RCC 7860 (cell line): ENCODE results near the gene FBH1.
"Not testable (repeated sequence)": the region's sequence is repeated elsewhere in the genome, so short reads cannot be mapped to it uniquely, and the experiment has no call there.

Experiments
- DNase-seq: peaks from one replicate; pipeline ENCODE4 v3.0.0-alpha.2; 2015; ENCODE audit warnings: low spot score
- FAIRE-seq: peaks from 2 replicates; lab custom pipeline; 2012; peaks lifted over from hg19 to GRCh38; lab: Jason Lieb, UNC

Gene FBH1

GRCh38 chr10:5889624-5890451, at the start of gene FBH1, which contains the start of gene ANKRD16:
FBH1 (plus strand) TSS chr10:5890243; CDS start chr10:5890346, 103 bp downstream.
ANKRD16 (minus strand) TSS chr10:5889893; CDS start chr10:5889354, 539 bp downstream.
- DNase-seq = peak; percentile 94

DNA sequence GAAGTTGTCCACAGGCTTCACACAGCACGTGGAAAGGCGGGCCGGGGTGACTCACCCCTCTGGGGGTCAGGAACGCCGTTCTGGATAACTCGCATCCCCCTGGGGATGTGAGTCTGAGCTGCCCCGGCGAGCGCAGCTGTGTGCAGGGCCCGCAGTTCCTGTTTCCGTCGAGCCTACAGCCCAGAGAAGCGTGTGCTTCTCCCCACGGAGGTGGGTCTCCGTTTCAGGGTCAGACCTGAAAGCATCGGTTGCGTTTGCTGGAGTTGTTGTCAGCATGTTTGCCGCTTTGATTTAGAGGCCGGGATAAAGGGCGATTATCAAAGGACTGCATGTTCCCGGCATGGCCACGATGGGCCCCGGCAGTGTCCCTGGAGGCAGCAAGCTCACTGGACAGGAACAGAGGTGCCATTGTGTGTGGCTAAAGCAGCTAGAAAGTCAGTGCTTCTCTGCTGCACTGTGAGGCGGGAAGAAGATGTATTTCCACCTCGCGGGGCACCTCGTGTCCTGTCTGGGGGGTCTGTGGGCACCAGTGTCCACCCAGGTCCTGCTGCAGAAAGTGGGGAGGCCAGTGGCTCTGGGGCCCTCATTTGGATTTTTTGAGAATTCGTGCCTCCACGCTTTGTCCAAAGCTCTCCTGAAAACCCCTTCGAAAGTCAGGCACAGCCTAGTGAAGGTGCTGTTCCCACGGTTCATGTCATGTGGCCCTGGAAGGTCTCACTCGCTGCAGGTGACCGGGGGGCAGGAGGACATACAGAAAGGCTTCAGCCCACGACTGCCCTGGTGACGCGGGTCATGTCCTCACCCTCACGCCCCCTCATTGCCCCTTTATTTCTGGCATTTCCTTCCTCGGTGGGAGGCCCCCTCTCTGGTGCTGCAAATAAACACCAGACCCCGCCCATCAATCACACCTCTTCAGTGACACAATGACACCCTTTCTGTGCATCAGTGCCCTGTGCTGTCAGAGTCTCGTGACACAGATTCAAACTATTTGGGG, 49.4 kb upstream of the FBH1 start:
- FAIRE-seq (no peak), DNase-seq (peak; percentile 31)

More at GRCh38 chr10:5889624-5890451, at the start of gene FBH1, which contains the start of gene ANKRD16:
- FAIRE-seq = no peak

DNA sequence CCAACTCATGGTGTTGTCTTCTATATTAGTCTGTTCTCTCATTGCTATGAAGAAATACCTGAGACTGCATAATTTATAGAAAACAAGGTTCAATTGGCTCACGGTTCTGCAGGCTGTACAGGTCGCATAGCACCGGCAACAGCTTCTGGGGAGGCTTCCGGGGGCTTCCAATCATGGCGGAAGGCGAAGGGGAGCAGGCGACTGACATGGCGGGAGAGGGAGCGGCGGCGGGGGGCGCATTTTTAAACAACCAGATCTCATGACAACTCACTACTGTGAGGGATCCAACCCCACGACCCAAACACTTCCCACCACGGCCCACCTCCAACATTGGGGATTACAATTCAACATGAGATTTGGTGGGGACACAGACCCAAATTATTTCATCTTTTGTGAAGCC, 48.1 kb upstream of the FBH1 start:
- DNase-seq = no peak
- FAIRE-seq = no peak

GRCh38 chr10:5843686-5844344, 46.2 kb upstream of the FBH1 start:
- no peak for FAIRE-seq
- no peak for DNase-seq

DNA sequence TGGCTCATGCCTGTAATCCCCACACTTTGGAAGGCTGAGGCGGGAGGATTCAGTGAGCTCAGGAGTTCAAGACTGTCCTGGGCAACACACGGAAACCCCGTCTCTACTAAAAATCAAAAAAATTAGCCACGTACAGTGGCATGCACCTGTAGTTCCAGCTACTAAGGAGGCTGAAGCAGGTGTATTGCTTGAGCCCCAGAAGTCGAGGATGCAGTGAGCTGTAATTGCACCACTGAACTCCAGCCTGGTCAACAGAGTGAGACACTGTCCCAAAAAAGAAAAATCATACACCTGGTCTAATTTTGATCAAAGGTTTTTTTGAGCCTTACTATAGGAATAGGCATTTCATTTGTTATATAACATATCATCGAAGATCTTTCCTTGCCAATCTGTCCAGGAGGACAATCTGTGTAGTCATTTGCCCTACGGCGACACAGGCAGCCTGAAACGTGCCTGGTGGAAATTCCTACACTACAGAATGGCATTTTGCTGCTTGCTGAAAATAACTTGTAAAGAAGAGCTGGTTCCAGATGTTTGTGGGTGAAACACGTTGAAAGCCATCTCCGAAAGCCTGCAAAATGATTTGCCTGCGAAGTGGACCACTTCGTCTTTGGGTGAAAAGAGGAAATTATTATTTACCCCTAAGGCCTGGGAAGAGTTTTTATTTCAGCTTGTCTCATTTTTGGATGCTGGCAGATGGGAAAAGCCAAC, 45.5 kb upstream of the FBH1 start:
- FAIRE-seq (no peak), DNase-seq (no peak)

- not testable (repeated sequence) for DNase-seq, FAIRE-seq
These were observed 43.4 kb upstream of the FBH1 start for GRCh38 chr10:5846667-5847066.

GRCh38 chr10:5854131-5854475, 35.9 kb upstream of the FBH1 start:
- no peak for DNase-seq
- FAIRE-seq = no peak

GRCh38 chr10:5855979-5856700, 33.9 kb upstream of the FBH1 start:
- FAIRE-seq (no peak), DNase-seq (no peak)

DNA sequence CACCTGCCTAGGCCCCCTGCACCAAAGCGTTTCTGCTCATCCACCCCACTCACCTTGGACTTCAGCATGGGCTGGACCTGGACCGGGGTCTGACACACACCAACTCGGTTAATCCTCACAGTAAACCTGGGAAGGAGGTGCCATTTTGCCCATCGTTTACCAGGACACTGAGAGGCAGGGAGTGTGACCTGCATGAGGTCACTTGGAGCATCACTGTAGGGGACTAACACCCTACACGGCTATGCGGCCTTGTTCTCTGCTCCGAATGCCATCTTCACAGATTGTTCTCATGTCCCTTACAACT, 33.4 kb upstream of the FBH1 start:
- DNase-seq = no peak
- no peak for FAIRE-seq

GRCh38 chr10:5858811-5859210, 31.2 kb upstream of the FBH1 start:
- DNase-seq = no peak
- FAIRE-seq = no peak

DNA sequence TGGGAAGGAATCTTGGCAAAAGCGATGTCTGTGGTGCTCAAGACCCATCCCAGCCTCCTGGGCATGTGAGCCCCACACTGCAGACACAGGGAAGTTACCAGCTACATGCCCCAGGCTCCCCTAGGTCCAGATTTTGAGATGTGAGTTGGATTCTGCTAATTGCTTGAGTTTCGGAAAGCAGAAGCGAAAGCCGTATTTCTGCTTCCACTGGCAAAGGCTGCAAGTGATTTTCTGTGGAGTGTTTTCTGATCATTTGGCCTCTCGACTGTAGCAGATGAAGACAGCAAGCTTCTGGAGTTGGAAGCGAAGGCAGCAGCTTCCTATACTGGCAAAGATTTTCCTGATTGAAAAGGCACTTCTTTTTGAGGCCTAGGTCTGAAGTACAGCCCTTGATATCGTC, 30.0 kb upstream of the FBH1 start:
- DNase-seq (no peak), FAIRE-seq (no peak)

DNA sequence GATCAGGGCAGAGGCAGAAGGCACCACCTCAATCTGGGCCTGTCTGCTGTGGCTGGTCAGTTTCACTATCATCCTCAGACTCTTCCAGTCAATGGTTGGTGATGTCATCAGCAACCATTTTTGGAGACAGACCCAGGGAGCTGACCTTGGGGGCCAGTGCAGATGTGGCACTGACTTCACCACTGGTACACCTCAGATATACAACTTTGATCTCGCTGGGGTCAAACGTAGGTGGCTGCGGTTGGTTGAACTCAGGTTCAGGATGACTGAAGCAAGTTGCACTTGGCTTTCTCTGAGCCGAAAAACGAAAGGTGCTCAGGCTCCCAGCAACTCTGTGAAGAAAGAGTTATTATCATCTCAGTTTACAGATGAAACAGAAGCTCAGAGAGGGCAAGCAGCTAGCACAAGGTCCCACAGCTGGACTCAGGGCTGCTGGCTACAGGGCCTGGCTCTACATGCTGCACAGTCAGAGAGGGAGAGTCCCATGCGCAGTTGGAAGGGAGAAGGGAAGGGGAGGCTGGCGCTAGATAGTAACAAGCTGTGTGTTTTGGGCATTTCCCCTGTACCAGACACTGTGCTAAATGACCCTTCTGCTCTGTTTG, 27.6 kb upstream of the FBH1 start:
- no peak for FAIRE-seq
- no peak for DNase-seq

DNA sequence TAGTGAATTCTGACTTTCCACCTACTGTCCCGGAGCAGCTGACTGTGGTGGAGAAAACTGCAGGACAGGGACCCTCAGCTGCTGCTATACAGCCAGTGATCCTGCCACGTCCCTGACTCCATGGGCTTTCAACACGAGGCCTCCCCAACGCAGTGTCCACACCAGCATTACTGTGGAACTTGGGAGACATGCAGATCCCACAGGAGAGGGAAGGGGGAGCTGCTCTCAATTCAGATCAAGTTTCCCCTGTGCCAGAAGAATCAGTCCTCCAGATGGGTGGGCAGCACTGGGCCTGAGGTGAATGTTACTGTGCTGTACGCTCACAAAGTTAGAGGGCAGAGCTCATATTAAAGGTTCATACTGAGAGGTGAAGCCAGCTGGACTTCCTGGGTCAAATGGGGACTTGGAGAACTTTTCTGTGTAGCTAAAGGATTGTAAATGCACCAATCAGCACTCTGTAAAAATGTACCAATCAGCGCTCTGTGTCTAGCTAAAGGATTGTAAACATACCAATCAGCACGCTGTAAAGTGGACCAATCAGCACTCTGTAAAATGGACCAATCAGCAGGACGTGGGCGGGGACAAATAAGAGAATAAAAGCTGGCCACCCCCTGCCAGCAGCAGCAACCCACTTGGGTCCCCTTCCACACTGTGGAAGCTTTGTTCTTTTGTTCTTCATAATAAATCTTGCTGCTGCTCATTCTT, 26.9 kb upstream of the FBH1 start:
- FAIRE-seq, DNase-seq: not testable (repeated sequence)

DNA sequence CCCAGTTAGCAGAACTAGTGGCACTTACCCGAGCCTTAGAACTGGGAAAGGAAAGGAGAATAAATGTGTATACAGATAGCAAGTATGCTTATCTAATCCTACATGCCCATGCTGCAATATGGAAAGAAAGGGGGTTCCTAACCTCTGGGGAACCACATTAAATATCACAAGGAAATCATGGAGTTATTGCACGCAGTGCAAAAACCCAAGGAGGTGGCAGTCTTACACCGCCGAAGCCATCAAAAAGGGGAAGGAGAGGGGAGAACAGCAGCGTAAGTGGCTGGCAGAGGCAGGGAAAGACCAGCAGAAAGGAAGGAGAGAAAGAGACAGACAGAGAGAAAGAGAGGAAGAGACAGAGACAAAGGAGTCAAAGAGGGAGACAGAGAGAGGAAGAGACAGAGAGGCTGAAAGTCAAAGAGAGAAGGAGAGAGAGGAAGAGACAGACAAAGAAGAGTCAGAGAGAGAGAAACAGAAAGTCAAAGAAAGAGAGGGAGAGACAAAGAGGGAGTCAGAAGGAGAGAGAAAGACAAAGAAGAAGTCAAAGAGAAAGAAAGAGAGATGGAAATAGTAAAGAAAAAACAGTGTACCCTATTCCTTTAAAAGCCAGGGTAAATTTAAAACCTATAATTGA, 23.5 kb upstream of the FBH1 start:
- not testable (repeated sequence) for FAIRE-seq, DNase-seq

DNA sequence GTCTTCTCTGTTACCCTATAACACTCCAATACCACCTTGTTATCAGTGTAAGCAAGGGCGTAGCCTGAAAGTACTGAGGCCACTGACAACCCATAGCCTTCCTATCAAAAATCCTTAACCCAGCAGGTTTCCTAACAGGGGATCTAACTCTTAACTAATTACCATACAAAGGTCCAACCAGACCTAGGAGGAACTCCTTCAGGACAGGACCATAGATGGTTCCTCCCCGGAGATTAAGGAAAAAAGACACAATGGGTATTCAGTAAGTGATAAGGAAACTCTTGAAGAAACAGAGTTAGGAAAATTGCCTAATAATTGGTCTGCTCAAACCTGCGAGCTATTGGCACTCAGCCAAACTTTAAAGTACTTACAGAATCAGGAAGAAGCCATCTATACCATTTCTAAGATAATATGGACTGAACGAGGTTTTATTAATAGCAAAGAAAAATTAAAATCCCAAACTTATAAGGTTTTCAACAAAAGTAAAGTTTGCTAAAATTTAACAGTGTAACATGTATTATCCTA, 22.9 kb upstream of the FBH1 start:
- FAIRE-seq, DNase-seq: not testable (repeated sequence)

DNA sequence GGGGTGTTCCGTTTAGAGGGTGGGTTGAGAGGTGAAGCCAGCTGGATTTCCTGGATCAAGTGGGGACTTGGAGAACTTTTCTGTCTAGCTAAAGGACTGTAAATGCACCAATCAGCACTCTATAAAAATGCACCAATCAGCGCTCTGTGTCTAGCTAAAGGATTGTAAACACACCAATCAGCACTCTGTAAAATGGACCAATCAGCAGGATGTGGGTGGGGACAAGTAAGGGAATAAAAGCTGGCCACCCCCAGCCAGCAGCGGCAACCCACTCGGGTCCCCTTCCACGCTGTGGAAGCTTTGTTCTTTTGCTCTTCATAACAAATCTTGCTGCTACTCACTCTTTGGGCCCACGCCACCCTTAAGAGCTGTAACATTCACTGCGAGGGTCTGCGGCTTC, 21.7 kb upstream of the FBH1 start:
- not testable (repeated sequence) for DNase-seq, FAIRE-seq

DNA sequence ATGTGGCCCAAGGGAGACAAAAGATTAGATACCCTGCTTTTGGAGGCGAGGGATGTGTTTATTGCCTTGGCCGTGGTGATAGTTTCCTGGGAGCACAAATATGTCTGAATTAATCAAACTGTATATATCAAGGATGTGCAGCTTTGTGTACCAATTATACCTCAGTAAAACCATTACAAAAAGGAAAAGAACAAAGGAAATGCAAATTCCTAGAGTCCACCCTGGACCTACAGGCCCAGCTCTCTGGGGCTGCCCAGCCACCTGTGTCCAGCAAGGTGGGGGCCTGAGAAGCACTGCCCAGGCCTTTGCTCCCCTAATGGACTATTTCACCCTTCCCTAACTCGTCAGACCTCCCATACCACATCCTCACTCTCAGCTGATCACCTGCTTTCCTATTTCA, 20.9 kb upstream of the FBH1 start:
- no peak for DNase-seq
- no peak for FAIRE-seq

DNA sequence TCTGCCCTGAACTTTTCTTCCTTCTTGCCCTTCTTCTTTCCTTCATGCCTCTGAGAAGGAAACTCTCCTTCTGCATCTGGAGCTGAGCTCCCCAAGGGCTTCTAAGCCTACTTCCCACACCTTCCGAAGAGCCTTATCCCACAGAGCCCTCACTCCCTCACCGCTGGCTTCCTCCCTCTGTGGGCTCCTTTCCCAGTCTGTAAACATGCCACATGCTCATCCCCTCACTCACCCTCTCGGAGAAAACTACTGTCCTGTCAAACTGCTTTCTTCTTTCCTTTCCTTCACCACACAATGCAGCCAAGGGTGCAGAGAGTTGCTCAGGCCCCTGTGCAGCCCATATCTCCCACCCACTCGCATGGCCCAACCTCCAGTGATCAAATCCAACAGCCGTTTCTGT, 18.4 kb upstream of the FBH1 start:
- FAIRE-seq (no peak), DNase-seq (no peak)
